Fibroblast of peridontal ligament (primary cell): ENCODE measurements around the gene PTPN3.
A peak's percentile ranks its signal among the peaks of the same experiment; 100 is the strongest.

Experiments used
- DNase-seq: peaks from one replicate; pipeline ENCODE4 v3.0.0-alpha.2; 2010; ENCODE audit errors: extremely low read depth

PTPN3 gene

DNA sequence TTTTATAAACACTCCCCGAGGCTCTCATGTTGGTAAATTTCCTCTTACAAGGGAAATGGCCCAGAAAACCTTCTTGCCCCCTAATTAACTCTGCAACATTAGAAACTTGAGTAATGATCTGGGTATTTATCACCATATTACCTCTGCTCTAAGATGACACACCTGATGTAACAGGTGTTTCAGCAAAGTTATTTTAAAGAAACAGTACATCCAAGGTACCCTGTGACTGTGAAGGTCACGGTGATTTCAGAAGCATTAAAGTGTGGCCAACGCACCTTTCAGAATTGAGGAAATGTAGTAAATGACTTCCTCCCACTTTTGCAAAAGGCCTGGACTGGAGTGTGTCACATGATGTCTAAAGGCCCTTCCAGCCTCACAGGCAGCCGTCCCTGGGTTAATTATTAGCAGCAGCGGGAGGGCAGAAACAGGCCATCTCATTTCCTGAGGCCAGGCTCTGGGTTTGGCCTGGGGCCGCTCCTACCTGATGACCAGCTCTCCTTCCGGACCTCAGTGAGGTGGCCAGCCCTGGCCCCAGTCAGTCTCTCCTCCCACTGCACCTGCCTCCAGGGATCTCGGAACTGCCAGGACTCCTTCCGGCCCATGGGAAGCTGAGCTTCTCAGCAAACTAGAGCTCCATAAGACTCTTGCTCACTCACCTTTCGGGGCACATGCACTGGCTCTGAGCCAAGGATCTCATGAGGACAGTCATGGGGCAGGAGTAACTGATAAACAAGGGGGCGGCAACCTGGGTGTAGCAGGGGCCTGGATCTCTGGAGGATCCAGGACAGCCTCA lies 20.7 kb downstream of the PTPN3 start:
- no peak for DNase-seq

- no peak for DNase-seq
Observed at GRCh38 chr9:109476642-109477257, 21.4 kb downstream of the PTPN3 start.

GRCh38 chr9:109475526-109475925 lies 22.6 kb downstream of the PTPN3 start:
- no peak for DNase-seq

GRCh38 chr9:109474944-109475343 lies 23.2 kb downstream of the PTPN3 start:
- DNase-seq = no peak

- DNase-seq = no peak
Observed at GRCh38 chr9:109474170-109474569, 23.9 kb downstream of the PTPN3 start.

DNA sequence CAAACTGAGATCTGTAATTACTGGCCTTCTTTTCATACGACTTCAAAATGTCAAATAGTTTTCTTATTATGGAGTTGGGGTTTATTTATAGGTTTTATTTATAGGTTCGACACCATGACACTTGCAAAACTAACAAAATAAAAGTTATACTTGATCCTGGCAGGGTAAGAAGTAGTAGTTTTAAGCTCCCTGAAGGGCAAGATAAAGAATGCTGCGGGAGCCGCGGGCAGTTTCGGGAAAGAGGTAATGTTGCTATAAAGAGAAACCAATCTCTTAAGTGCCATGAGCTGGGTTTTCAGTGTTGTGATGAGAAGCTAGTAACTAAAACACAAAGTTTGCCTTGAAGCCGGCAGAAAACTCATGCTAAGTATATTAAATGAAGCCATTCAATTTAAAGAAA lies 24.8 kb downstream of the PTPN3 start:
- no peak for DNase-seq

GRCh38 chr9:109471475-109472393 lies 26.4 kb downstream of the PTPN3 start:
- DNase-seq = peak; percentile 2

DNA sequence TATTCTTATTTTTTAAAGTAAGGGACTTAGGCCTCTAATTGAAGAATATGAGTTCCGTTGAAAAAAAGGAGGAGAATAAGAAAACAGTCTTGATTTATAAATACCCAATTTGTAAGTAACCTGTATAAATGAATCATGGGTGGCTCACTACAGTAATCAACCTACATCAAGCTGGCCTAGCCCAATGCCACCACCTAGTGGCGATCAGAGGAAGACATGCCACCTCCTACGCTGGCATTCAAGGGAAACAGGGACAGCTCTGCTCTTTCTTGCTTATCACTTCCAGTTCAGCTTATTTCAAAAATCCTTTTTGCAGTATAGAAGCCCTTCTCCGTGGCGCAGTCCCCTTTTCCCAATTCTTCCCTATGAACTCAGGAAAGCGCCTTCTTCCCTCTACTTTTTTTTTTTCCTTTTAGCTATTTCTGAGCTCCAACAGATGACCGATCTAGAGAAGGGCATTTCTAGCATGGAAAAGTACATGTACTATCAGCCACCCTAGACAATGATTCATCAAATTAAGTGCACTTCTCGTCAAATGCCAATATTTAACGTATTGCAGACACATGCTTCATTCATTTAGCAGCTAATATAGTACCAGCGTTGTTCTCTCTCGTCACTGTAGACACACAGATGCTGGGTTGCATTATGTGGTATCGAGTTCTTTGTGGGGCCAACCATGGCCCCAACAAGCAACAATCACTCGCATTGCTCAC lies 28.3 kb downstream of the PTPN3 start:
- DNase-seq = peak; percentile 81

DNA sequence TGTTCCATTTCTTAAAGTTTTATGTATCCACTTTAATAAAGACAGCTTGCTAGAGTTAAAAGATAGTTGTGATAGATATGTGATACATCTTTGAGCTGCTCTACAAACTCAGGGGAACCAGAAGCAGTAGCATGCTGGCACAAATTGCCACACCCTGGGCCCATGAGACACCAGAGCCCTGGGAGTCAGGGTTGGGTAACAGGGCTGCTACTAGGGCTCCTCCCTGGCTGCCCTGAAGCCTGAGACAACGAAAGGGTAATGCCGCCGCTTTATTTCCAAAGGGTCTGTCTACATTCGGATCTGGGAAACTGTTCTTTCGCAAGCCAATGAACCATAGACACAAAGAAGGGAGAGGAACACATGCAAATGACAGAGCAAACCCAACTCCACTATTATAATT lies 29.2 kb downstream of the PTPN3 start:
- DNase-seq = no peak

GRCh38 chr9:109467936-109468335 lies 30.2 kb downstream of the PTPN3 start:
- DNase-seq = no peak

DNA sequence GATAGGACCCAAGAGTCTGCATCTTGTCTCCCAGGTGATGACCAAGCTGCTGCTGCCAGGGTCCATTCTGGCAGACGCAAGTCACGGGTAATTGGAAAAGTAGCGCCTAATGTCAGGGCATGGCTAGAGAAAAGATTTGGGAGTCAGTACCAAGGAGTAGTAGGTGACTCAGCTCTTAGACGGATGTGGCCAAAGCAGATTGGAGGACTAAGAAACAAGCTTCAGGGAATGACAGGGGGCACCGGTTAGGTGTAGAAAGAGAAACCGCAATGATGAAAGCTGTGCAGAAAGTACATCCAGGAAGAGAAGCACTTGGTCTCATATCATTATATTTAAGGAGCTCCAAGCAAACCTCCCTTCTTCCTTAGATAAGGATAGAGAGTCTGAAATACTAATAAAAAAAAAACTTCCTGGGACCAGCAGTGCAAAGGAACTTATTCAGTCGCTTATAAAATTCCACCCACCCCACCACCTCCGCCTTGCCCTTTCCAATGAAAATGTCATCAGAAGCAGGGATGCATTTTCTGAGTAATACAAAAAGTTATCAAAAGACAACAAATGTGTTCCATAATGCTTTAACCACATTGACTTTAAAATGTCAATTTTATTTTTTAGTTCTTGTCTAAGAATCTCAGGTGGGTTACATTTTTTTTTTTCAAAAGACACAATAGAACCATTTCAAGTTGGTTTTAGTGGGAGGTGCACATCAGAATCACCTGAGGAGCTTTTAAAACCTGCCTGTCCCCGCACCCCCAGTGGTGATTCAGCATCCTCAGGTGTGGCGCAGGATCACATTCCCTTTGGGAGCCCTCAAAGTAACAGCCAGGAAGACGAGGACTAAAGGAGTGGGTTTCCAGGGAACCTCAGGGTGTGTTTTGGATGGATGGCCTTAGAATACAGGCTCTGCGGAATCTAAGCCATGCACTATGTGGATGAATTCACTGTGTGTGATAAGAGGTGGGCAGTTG lies 31.2 kb downstream of the PTPN3 start:
- no peak for DNase-seq

- no peak for DNase-seq
Observed at GRCh38 chr9:109463924-109464625, 34.0 kb downstream of the PTPN3 start.

DNA sequence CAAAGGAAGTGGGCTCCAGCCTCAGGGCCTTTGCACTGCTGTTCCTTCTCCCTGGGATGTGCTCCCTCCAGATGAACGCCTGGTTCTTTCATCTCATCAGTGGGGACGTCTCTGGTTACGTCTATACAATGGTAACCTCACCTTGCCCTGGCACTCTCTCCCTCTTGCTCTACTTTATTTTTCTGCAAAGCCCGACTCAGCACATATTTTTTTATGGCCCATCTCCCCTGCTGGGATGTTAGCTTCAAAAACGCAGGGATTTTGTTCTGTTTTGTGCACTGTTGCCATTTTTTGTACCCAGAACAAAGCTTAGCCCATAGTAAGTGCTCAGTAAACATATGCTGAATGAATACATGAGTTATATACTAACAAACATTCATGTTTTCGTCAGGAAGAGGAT lies 37.5 kb downstream of the PTPN3 start:
- no peak for DNase-seq

GRCh38 chr9:109459423-109459822 lies 38.7 kb downstream of the PTPN3 start:
- no peak for DNase-seq

DNA sequence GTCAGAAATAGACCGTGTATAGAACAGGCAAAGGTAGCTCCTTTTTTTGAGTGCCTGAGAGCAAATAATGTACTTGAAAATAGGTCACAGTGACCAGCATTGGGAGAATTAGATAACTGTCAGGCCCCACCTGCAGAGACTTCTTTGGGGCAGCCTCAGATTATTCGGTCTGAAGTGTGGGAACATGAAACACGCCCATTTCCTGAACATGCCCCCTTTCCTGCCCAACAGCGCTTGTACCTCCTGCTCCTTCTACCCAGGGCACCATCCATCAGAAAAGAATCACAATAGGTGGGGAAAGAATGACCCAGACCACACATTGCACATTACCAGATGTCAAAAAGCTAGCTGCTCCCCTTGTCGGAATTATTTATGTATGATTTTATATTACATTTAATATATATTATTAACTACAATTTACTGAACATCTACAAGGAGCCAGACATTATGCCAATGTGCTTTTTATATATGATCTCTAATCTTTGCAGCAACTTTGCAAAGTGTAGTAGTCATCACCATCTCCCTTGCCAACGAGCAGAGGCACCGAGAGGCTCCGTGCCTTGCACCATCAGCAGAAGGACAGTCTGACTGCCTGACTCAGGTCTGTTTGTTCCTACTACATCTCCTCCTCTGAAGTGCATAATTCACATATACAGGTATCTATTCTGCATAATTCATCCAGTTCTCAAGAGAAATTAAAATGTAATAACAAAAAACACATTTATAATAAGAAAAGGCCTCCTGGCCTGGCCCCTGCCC lies 39.5 kb downstream of the PTPN3 start:
- no peak for DNase-seq

DNA sequence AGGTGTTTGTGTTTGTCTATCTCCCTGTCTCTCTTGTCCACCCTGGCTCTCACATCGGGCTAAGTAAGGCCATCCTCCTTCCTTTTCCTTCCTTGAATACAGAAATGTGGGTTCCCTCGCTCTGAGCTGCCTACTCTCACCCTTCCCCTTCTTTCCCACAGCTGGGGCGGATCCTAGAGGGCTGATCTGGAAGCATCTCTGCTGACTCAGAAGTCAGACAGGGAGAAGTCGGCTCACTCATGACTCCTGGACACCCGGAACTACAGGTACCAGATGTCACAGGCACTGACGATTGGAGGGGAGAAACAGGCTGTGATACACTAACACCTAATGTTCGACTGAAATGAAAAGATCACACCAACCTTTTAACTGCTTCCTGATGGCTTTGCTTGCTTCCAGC lies 41.3 kb downstream of the PTPN3 start:
- no peak for DNase-seq

DNA sequence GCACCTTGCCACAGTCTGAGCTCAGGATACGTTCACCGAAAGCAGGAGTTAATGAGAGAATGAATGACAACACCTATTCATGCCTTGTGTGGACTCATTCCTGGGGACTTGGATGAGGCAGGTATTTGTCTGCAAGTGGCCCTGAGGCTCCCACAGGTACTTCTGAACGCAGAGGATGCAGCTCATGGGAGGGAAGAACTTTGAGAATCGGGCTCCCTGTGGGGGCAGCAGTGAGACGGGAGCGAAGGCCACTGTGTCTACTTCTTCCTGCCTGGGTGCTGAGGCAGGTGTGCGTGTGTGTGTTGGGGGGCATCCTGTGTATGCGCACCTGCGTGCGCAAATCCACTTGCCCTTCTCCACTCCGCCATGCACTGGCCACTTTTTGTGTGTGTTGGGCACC lies 42.2 kb downstream of the PTPN3 start:
- DNase-seq = no peak

GRCh38 chr9:109455391-109455790 lies 42.7 kb downstream of the PTPN3 start:
- no peak for DNase-seq

- no peak for DNase-seq
Observed at GRCh38 chr9:109454601-109455155, 43.4 kb downstream of the PTPN3 start.
